ENCODE results near the gene CCDC169.

DNA sequence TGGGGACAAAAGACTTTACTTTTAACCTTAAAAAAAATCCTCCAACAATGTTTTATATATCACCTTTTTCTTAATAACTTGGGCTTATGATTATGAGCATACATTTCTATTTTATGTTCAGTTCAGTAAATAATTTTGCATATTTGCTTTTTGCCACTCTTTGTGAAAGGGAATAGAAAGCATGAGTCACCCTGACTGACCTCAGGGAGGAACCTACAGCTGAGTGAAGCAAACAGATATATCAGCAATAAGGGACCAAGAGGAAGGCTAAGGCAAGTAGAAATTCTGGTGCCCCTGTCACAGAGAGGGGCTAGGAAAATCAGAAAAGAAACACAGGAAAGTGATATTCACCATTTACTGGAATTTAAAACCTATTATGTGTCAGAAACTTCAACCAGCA is 46.1 kb downstream of the CCDC169 start:
- TF ChIP-seq GATA3 (IDR thresholded peaks at IDR 0.05; ENCODE audit: low read depth, low read length) (no peak), GATA2 (IDR thresholded peaks at IDR 0.05; ENCODE audit: low read depth, low read length) (no peak)

All from SH-SY5Y (cell line).